ENCODE measurements around the gene POU3F1. TPM values are rescaled to one million over a fixed set of nuclear protein-coding genes. Genes with fewer than 3 reads are reported as not detected.

The POU3F1 gene
- total RNA-seq, 4 donors from 2014 or later = 2.1 to 4.5 (median 2.8) TPM

DNA sequence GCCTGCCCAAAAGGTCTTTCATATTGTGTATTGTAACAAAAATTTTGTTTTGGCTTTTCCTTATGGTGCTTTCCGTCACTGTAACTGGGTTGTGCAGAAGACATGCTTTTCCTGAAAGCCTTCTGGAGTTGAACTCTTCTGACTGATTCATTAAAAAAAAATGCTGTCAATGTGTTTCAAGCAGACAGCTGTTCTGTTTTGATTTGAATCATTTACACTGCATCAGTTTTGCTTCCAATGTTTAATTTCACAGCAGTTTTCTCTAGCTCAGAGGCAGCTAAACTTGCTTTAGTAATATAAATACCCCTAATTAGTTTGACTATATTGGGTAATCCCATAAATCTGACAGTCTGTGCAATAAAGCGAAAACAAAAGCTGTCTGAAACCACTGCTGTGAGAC lies 26.2 kb downstream of the POU3F1 start:
- H3K36me3 ChIP-seq = peaks cover 0 to 99% (median 65%) of the 10 kb centered on the region in 3 donors
- intact Hi-C loops (cut with DNase I) = no loop called here
- H3K4me1 ChIP-seq = peaks cover 5 to 53% (median 24%) of the 10 kb centered on the region in 3 donors
- no peak for DNase-seq
- H3K9me3 ChIP-seq = no peaks in the 10 kb centered on the region
- TF ChIP-seq POLR2A (IDR thresholded peaks at IDR 0.05) (no peak), CTCF (IDR thresholded peaks at IDR 0.05) (no peak)
- 64 to 83% methylated on average over 2 of the region's 2 CpGs for WGBS, 2 donors
- no peaks in the 10 kb centered on the region for H3K27me3 ChIP-seq
- no peak overlapping the region for H3K27ac ChIP-seq
- H3K4me3 ChIP-seq = no peak overlapping the region

GRCh38 chr1:38018864-38019343 lies 27.7 kb downstream of the POU3F1 start:
- Histone ChIP-seq H3K4me3 (no peak overlapping the region), H3K4me1 (peaks cover 17 to 59% (median 32%) of the 10 kb centered on the region in 3 donors), H3K27me3 (no peaks in the 10 kb centered on the region), H3K9me3 (no peaks in the 10 kb centered on the region), H3K36me3 (peaks cover 0 to 88% (median 62%) of the 10 kb centered on the region in 3 donors), H3K27ac (peak overlapping the region in 2 of 4 donors; percentile 91 to 97)
- intact Hi-C loops (cut with DNase I) = no loop called here
- TF ChIP-seq CTCF (IDR thresholded peaks at IDR 0.05) (peak in 5 of 6 experiments; percentile 33 to 59 (median 46)), POLR2A (IDR thresholded peaks at IDR 0.05) (no peak)
- 44 to 52% methylated on average over 6 of the region's 6 CpGs for WGBS, 2 donors
- no peak for DNase-seq

DNA sequence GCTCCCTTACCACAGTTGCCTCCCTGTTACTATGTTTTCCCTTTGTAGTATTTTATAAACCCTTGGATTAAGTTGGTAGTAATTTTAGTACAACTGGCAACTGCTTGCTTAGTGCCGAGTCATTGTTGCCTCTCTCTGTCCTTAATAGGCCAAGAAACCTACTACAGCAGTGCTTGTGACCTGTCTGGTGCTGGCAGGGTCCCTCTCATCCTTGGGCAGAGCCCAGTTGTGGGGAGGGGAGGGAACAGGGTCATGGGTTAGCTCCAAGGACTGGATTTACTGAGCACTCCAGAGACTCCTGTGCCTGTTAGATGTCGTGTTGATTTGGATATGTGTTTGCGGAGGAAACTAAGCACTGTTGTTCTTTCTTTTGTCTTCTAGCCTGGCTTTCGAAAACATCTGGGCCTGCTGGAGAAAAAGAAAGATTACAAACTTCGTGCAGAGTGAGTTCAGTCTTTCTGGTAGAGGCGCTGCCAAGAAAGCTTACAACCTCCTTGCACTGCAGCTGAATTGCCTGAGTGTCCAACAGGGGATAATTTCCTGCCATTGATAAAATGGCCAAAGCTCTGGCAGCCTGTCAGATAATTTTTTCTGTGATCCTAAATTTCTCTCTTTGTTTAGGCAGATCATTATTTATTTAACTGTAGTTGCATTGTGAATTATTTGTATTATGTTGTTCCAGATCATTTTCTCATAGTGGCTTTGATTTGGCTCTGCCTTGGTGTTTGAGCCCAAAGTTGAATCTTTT lies 30.4 kb downstream of the POU3F1 start:
- 53 to 64% methylated on average over 6 of the region's 6 CpGs for WGBS, 2 donors
- intact Hi-C loops (cut with DNase I) = no loop called here

DNA sequence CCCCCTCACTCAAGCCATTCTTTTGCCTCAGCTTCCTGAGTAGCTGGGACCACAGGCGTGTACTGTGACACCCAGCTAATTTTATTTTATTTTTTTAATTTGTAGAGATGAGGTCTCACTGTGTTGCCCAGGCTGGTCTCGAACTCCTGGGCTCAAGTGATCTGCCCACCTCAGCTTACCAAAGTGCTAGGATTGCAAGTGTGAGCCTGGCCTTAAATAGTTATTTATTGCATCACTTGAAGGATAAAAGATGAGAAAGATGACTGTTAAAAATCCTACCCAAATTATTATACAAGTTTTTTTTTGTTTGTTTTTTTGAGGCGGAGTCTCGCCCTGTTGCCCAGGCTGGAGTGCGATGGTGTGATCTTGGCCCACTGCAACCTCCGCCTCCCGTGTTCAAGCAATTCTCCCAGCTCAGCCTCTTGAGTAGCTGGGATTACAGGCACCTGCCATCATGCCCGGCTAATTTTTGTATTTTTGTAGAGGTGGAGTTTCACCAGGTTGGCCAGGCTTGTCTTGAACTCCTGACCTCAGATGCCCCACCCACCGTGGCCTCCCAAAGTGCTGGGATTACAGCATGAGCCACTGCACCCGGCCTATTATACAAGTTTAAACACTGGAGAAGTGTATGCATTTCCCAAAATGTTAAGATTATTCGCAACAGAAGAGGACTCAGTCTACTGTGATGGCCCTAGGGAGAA lies 31.7 kb downstream of the POU3F1 start:
- intact Hi-C loops (cut with DNase I) = no loop called here
- H3K4me1 ChIP-seq = peaks cover 23 to 69% (median 47%) of the 10 kb centered on the region in 3 donors
- no peak overlapping the region for H3K4me3 ChIP-seq
- no peak for DNase-seq
- 65 to 80% methylated on average over 9 to 11 of the region's 11 CpGs for WGBS, 2 donors
- peak overlapping the region; percentile 34 to 97 (median 84) for H3K27ac ChIP-seq
- H3K36me3 ChIP-seq = peaks cover 0 to 48% (median 28%) of the 10 kb centered on the region in 3 donors
- H3K9me3 ChIP-seq = no peaks in the 10 kb centered on the region
- TF ChIP-seq CTCF (IDR thresholded peaks at IDR 0.05) = no peak
- TF ChIP-seq POLR2A (IDR thresholded peaks at IDR 0.05) = no peak
- H3K27me3 ChIP-seq = no peaks in the 10 kb centered on the region

More for the DNA sequence above, 30.4 kb downstream of the POU3F1 start:
- Histone ChIP-seq H3K27ac (peak overlapping the region; percentile 56 to 97 (median 84)), H3K4me3 (no peak overlapping the region), H3K27me3 (no peaks in the 10 kb centered on the region), H3K36me3 (peaks cover 0 to 60% (median 35%) of the 10 kb centered on the region in 3 donors), H3K4me1 (peaks cover 23 to 77% (median 47%) of the 10 kb centered on the region in 3 donors), H3K9me3 (no peaks in the 10 kb centered on the region)
- no peak for TF ChIP-seq CTCF (IDR thresholded peaks at IDR 0.05)
- TF ChIP-seq POLR2A (IDR thresholded peaks at IDR 0.05) = no peak
- DNase-seq = no peak

DNA sequence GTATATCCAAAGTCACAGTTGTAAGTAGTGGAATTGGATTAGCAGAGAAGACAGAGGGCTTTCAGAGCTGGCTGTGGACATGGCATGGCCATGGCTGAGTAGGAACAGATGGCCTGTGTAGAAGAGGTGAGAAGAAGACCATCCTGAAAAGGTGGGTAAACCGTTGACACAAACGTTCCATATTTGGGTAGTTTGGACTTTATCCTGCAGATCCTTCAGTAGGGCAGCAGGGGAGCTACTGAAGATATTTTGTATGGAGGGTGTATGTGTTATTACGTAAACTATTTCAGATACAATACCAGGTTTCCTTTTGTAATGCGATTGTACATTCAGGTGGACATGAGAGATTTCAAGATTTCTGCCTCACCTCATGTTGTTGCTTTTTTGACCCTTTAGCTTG lies 32.4 kb downstream of the POU3F1 start:
- Histone ChIP-seq H3K27me3 (no peaks in the 10 kb centered on the region), H3K4me3 (peak overlapping the region in 3 of 4 donors; percentile 61 to 96 (median 81)), H3K4me1 (peaks cover 23 to 68% (median 47%) of the 10 kb centered on the region in 3 donors), H3K36me3 (peaks cover 0 to 41% (median 21%) of the 10 kb centered on the region in 3 donors), H3K27ac (peak overlapping the region; percentile 63 to 97 (median 88)), H3K9me3 (no peaks in the 10 kb centered on the region)
- intact Hi-C loops (cut with DNase I) = no loop called here
- WGBS, 2 donors = 35 to 55% methylated on average over 4 of the region's 4 CpGs
- no peak for DNase-seq
- TF ChIP-seq POLR2A (IDR thresholded peaks at IDR 0.05) (no peak), CTCF (IDR thresholded peaks at IDR 0.05) (peak in 1 of 6 experiments; percentile 9)

Measured in esophagus squamous epithelium (tissue), 5 donors.